HG03175 (cell line): ENCODE data around the gene G6PC1.

Source experiments
- ATAC-seq: cut with Tn5 transposase; IDR thresholded peaks from one replicate; pipeline ENCODE4 v1.9.1; 2021; ENCODE audit warnings: mild to moderate bottlenecking, moderate library complexity; ENCODE audit not compliant: unreplicated experiment

The G6PC1 gene

GRCh38 chr17:42929497-42929844 is 28.9 kb downstream of the G6PC1 start:
- no peak for ATAC-seq

DNA sequence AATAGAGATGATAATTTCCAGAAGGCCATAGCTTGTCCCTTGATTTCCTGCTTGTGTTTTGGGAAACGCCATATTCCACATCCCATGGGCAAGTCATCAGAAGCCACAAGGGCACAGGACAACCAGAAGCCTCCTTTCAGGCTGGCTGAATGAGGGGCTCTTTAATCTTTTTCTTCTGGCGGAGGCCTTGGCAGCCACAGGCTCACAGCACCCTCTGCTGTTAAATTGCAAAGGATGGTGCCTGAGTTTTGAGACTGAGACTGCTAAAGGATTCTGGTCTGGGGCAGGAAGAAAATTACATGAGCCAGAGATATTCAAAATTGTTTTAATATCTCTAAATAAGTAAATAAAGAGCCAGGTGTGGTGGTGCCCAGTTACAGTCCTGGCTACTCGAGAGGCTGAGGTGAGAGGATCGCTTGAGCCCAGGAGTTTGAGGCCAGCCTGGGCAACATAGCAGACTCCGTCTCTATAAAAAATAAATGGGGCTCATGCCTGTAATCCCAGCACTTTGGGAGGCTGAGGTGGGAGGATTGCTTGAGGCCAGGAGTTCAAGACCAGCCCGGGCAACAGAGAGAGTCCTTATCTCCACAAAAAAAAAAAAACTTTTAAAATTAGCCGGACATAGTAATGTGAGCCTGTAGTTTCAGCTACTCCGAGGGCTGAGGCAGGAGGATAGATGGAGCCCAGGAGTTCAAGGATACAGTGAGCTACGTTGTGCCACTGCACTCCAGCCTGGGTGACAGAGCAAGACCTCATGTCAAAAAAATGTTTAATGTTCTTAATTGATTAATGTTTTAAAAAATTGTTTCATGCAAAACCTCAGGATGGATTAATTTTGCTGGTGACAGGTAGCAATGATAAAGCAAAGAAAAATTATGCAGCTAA is 37.4 kb downstream of the G6PC1 start:
- no peak for ATAC-seq

DNA sequence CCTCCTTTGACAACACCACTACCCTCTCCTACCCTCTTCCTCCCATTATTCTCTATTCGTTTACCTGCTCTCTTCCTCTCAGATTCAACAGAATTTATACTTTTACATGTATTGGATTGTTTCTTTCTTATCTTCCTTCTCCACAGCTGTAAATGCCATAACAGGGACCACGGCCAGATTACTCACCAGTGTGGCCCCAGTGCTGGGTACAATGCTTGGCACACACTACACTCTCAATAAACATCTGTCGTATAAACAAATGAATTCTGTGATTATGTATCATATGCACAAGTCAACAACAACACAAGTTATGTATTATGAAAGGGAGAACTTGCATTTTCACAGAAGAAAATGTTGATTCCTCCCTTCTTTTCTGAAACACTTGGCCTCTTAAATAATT is 43.6 kb downstream of the G6PC1 start:
- no peak for ATAC-seq

DNA sequence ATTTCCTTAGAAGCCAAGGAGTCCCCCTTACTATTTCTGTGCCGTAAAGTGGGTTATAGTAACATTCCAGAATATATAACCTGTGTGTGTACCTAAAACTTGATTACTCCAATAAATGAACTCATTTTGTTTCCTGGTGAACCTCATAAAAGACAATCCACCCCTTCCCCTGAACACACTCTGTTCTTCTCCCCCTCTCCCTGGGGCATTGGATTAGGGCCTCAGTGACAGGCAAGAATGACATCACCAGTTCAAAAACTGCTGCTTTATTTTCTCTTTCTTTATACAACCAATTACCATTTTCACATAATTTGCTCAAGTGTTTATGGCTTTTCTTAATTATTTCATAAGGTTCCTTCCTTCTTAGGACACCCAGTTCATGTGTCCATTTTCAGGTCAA is 46.2 kb downstream of the G6PC1 start:
- ATAC-seq, result no peak

DNA sequence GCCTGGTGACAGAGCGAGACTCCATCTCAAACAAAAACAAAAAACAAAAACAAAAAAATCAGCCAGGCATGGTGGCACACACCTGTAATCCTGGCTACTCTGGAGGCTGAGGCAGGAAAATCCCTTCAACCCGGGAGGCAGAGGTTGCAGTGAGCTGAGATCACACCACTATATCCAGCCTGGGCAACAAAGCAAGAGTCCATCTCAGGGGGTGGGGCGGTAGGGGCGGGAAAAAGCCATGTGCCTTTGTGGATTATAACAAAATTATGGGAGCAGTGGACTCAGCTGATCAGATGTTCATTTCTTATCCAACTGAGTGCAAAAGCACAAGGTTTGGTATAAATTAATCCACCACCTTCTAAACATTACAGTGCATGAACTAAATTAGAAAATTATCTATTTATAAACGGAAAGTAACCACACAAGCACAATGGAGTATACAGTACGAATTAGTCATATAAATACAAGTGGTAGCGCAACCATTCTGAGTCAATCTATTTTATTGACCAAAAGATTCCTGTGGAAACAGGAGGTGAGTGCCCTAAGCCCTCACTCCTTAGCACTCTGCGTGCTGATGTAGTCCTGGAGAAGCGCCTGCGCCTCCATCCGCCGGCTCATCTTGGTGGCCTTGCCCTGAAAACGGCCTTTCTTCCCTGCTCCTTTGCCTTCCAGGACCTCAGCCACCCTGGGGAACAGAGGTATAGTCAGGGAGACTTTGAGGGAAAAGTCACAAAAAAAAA is 49.6 kb downstream of the G6PC1 start:
- no peak for ATAC-seq
